Adipocyte (in vitro differentiated cells): ENCODE results near the gene ABCA4.
"Not testable (repeated sequence)": the region's sequence is repeated elsewhere in the genome, so short reads cannot be mapped to it uniquely, and the experiment has no call there.

ENCODE experiments used
- DNase-seq: peaks from one replicate; pipeline ENCODE4 v3.0.0-alpha.2; 2015; ENCODE audit warnings: low read depth
- H3K27me3 ChIP-seq: replicated peaks from 2 replicates; pipeline ENCODE4 v1.7.0; 2013; ENCODE audit warnings: mild to moderate bottlenecking, low read length, moderate library complexity; ENCODE audit not compliant: control insufficient read depth, insufficient read depth
- H3K36me3 ChIP-seq: 2 replicates; pipeline ENCODE4 v1.7.0; 2013; ENCODE audit warnings: low read length, mild to moderate bottlenecking, moderate library complexity; ENCODE audit not compliant: control insufficient read depth, insufficient read depth, severe bottlenecking
- H3K4me1 ChIP-seq: 2 replicates; pipeline ENCODE4 v1.7.0; 2013; ENCODE audit warnings: mild to moderate bottlenecking, low read length, moderate library complexity; ENCODE audit not compliant: control insufficient read depth, insufficient read depth
- H3K4me3 ChIP-seq: 2 replicates; pipeline ENCODE4 v1.7.0; 2013; ENCODE audit warnings: mild to moderate bottlenecking, low read length, moderate library complexity
- H3K9ac ChIP-seq: 2 replicates; pipeline ENCODE4 v1.7.0; 2013; ENCODE audit warnings: mild to moderate bottlenecking, low read length, moderate library complexity
- H3K9me3 ChIP-seq: 2 replicates; pipeline ENCODE4 v1.7.0; 2013; ENCODE audit warnings: mild to moderate bottlenecking, low read length, moderate library complexity; ENCODE audit not compliant: control insufficient read depth

The ABCA4 gene

DNA sequence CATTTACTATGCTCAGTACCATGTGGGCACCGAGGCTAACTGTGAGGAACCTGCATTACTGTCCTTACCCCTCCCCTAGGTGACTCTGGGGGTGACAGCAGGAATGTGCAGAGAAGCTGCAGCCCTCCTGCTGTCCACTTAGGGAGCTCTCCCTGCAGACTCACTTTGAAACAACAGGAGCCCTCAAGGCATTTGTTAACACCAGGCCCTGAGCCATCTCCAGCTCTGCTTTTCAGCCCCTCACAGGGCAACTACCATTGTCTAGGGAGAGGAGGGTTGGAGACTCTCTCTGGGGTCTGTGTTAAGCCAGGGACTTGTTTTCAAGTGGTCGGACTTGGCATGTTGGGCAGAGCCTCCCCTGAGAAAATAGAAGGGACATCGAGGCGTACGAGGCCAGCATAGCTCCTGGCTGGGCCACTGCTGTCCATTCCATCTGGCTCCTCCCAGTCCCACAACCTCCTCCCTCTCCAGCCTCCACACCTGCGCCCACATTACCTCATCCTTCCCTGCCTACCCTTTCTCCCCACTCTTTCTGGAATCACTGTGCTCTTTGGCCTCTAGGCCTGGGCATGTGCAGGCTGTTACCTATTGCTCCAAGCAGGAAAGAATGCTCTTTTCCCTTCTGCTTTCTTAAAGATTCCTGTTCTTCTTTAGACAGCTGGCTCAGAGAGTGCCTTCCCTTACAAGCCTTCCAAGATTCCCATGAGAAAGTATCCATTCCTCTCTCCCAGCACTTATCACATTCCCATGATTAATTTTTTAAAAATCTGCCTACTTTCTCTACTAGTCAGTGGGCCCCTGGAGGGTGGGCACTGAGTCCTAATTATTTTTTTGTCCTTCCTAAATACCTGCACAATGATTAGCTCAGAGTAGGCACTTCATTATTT is 109.0 kb downstream of the ABCA4 start:
- no peaks in the 10 kb centered on the region for H3K27me3 ChIP-seq
- DNase-seq, result no peak

DNA sequence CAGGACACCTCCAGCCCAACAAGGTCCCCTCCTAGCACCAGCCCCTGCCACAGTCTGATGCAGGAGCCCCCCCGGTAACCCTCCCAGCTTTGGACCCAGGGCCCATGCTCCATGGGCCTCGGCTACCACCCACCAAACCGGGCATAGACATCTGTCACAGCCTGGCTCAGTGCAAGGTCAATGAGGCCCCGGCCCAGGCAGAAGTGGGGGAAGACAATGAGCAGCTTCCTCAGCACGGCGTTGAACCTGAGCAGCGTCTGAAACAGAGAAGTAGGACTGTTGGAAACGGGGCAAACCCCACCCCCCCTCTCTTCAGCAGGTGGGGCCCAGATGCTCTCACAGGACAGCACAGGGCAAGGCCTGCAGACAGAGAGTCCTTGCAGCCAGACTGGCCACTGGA is 109.8 kb downstream of the ABCA4 start:
- DNase-seq, result no peak
- H3K27me3 ChIP-seq, result no peaks in the 10 kb centered on the region
- no peak overlapping the region for H3K4me3 ChIP-seq
- H3K4me1 ChIP-seq, result peaks cover 13% of the 10 kb centered on the region
- H3K9ac ChIP-seq, result no peak overlapping the region
- H3K36me3 ChIP-seq, result no peaks in the 10 kb centered on the region
- H3K9me3 ChIP-seq, result no peaks in the 10 kb centered on the region

More for the DNA sequence above, 109.0 kb downstream of the ABCA4 start:
- Histone ChIP-seq H3K4me3 (no peak overlapping the region), H3K4me1 (peaks cover 13% of the 10 kb centered on the region), H3K36me3 (no peaks in the 10 kb centered on the region), H3K9ac (no peak overlapping the region), H3K9me3 (no peaks in the 10 kb centered on the region)

DNA sequence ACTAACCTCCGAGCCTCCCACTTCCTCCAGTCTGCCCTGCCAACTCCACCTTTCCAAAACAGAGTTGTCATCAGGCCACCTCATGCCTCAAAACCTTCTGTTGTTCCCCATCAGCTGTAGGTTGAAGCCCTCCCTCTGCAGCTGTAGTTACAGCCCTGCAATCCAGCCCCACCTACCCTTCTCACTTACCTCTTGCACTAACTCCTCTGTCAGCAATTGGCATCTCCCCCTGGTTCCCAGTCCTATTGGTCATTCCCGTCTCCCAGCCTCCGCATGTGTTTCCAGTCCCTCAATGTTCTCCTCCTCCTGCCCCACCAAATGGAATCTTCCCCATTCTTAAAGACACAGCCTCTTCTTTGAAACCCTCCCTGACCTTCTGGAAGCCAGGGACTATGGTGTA is 111.6 kb downstream of the ABCA4 start:
- Histone ChIP-seq H3K4me1 (no peaks in the 10 kb centered on the region), H3K9ac (no peak overlapping the region), H3K9me3 (no peaks in the 10 kb centered on the region), H3K4me3 (no peak overlapping the region), H3K36me3 (no peaks in the 10 kb centered on the region), H3K27me3 (no peaks in the 10 kb centered on the region)
- no peak for DNase-seq

DNA sequence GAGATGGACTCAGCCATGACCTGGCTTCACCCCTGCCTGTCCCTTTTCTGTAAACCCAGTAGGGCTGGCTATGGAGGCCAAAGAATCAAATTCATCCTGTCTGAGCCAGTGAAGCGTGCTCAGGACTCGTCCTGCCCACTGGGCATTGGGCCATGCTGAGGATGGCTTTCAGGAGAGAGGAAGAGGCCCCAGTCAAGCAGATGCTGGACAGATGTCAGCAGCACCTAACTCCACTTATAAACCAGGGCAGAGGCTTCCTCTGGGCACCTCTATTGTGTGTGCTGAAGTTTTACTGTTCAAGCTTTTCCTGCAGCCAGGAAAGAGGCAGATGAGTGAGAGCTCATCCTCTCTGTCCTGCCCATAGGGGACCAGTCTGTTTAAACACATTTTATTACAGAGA is 114.3 kb downstream of the ABCA4 start:
- no peaks in the 10 kb centered on the region for H3K4me1 ChIP-seq
- DNase-seq, result no peak
- H3K27me3 ChIP-seq, result no peaks in the 10 kb centered on the region
- H3K9ac ChIP-seq, result no peak overlapping the region
- H3K4me3 ChIP-seq, result no peak overlapping the region
- no peaks in the 10 kb centered on the region for H3K36me3 ChIP-seq
- H3K9me3 ChIP-seq, result no peaks in the 10 kb centered on the region

DNA sequence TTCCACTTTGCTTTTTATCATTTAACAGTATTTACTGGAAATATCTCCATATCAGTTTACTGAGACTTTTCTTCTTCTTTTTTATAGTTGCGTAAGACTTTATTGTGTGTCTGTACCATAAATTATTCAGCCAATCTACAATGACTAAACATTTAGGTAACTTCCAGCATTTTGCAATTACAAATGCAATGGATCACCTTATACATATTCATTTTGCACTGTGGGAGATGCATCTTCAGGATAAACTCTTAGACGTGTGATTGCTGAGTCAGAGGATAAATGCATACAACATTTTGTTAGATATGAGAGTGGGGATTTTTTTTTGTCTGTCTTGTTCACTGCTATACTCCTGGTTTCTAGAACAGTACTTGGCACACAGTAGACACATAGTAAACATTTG is 116.0 kb downstream of the ABCA4 start:
- no peak for DNase-seq
- H3K4me3 ChIP-seq, result no peak overlapping the region
- H3K4me1 ChIP-seq, result no peaks in the 10 kb centered on the region
- H3K36me3 ChIP-seq, result no peaks in the 10 kb centered on the region
- no peaks in the 10 kb centered on the region for H3K9me3 ChIP-seq
- H3K27me3 ChIP-seq, result no peaks in the 10 kb centered on the region
- no peak overlapping the region for H3K9ac ChIP-seq

DNA sequence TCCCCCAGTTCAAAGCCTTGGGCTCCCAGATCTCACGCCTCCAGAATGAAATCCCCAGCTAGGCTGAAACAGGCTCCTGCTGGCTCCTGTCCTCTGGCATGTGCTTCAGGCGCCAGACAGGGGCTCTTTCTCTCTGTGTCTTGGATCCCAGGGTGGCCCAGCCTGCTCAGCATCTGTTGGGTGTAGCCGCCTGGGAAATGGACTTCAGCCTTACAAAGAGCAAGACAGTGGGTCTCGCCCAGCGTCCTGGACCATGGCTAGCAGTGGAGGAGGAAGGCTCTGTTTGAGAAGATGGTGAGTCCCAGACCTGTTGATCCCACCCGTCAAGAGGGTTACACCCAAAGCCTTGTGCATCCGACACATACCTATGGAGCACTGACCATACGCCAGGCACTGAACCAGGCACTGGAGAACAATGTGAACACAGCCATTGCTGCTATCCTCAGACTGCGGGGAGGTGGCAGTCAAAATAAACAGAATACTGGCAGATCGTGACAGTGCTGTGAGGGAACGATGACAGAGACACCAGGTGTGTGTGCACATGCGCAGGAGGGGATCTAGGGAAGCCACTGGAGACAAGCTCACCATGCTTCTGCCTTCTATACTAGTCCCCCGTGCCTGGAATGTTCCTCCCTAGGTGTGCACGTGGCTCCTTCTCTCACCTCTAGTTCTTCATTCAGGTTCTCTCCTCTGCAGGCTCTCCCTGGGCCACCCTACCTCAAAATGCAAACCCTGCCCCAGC is 118.7 kb downstream of the ABCA4 start:
- H3K9me3 ChIP-seq, result no peaks in the 10 kb centered on the region
- H3K4me3 ChIP-seq, result no peak overlapping the region
- no peaks in the 10 kb centered on the region for H3K4me1 ChIP-seq
- no peaks in the 10 kb centered on the region for H3K36me3 ChIP-seq
- no peak overlapping the region for H3K9ac ChIP-seq
- DNase-seq, result no peak
- no peaks in the 10 kb centered on the region for H3K27me3 ChIP-seq

DNA sequence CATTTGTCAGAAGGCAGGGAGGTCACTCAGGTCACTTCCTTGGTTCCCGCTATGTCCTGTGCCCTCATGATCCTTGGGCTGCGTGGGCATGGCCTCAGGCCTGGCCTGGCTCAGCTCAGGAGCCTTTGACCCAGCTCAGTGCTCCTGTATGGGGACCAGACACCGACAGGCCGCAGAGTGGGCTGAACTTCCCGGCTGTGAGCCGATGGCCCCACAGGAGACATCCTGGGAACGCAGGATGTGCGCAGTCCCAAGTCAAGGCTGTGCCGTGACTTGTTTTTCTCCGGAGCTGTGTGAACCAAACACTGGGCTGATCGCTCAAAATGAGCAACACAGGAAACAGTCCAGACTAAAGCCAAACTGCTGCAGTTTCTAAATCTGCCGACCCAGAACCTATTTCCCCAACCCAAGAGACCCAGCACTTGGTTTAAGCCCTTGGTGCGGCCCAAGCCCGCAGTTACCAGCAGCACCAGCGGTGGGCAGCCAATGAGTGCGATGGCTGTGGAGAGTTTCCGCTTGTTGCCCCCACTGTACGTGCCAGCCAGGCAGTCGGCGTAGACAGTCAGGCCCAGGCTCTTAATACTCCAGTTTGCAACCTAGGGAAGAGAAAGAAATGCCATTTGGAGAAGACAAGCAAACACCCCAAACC is 119.4 kb downstream of the ABCA4 start:
- Histone ChIP-seq H3K4me1 (no peaks in the 10 kb centered on the region), H3K9ac (no peak overlapping the region), H3K36me3 (no peaks in the 10 kb centered on the region), H3K4me3 (no peak overlapping the region), H3K27me3 (no peaks in the 10 kb centered on the region), H3K9me3 (no peaks in the 10 kb centered on the region)
- no peak for DNase-seq

DNA sequence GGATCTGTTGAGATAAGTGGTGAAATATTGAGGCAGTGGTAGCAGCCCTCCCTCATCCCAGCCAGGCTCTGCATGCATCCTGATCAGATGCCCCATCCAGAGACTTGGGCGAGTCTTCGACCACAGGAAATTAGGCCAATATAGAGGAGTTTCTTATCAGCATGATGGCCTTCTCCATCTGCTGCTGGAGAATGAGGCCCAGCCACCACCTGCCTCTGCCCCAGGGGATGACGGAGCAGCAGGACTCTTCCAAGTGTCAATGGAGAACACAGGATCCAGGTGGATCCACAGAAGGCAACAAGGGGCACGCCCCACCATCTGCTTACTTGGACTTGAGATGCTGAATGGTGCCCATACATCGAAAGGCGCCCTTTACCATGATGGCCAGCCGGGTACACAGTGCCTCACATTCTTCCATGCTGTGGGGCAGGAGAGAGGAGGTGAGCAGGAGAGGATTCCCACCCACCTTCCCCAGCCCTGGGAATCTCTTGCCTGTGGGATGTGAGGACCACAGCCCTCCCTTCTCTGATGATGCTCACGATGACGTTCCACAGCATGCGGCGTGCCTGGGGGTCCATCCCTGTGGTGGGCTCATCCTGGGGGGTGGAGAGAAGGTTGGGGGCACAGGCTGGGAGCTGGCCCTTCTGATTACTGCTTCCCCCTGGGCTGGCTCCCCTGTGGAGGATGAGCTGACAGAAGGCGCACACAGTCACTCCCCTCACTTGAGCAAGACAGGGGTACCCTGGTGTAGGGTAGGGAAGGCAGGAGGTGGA is 120.3 kb downstream of the ABCA4 start:
- DNase-seq, result no peak

DNA sequence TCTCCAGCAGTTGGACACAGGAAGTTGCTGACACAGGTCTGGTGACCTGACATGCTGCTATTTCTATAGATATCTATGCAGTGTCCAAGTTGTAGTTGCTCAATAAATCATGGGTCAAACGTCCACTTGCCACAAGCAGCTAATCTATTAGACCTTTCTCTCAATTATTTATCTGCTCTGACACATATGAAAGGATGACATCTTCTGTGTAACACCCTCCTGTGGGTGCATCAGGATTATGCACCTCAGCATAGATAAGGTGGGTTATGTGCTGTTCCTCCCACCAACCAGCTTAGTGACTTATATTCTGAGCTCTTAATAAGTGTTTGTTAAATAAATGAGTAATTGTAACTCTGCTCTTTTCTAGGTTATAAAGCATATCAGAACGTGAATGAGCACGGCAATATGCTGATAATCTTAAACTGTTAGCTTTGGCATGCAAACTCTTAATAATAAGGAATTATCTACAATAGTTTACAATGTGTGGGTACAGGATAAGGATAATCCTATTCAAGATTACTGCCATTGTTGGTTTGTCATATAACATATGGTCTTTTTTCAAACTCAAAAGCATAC is 121.0 kb downstream of the ABCA4 start:
- no peaks in the 10 kb centered on the region for H3K27me3 ChIP-seq
- H3K36me3 ChIP-seq, result no peaks in the 10 kb centered on the region
- no peaks in the 10 kb centered on the region for H3K9me3 ChIP-seq
- no peak overlapping the region for H3K9ac ChIP-seq
- H3K4me1 ChIP-seq, result no peaks in the 10 kb centered on the region
- H3K4me3 ChIP-seq, result no peak overlapping the region
- DNase-seq, result no peak

More for the DNA sequence above, 120.3 kb downstream of the ABCA4 start:
- Histone ChIP-seq H3K27me3 (no peaks in the 10 kb centered on the region), H3K4me3 (no peak overlapping the region), H3K36me3 (no peaks in the 10 kb centered on the region), H3K9me3 (no peaks in the 10 kb centered on the region), H3K9ac (no peak overlapping the region), H3K4me1 (no peaks in the 10 kb centered on the region)

DNA sequence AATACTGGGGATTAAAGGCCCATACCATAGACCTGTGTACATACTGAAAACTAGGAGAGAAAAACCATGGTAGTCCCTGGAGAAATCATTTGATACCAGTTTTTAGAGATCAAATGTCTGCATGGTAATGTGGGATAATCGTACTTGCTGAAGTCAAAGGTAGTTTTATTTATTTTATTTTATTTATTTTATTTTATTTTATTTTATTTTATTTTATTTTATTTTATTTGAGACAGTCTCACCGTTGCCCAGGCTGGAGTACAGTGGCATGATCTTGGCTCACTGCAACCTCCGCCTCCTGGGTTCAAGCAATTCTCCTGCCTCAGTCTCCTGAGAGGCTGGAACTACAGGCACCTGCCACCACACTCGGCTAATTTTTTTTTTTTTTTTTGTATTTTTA is 122.4 kb downstream of the ABCA4 start:
- H3K4me3 ChIP-seq, H3K9ac ChIP-seq, H3K27me3 ChIP-seq, H3K4me1 ChIP-seq, DNase-seq, H3K36me3 ChIP-seq, H3K9me3 ChIP-seq: not testable (repeated sequence)
